Measurements from ENCODE around the gene TRAF3.

TRAF3 gene

GRCh38 chr14:102738373-102739189 lies 38.7 kb upstream of the TRAF3 start:
- Mint-ChIP-seq H3K4me3 (no peak overlapping the region), H3K4me1 (no peaks in the 10 kb centered on the region), H3K27me3 (no peaks in the 10 kb centered on the region), H3K27ac (no peak overlapping the region), H3K9me3 (peaks cover 2% of the 10 kb centered on the region), H3K36me3 (peaks cover 13% of the 10 kb centered on the region)
- DNase-seq (ENCODE audit: low spot score in 2 of 2) = no peak
- ATAC-seq (ENCODE audit: low read depth) = no peak

DNA sequence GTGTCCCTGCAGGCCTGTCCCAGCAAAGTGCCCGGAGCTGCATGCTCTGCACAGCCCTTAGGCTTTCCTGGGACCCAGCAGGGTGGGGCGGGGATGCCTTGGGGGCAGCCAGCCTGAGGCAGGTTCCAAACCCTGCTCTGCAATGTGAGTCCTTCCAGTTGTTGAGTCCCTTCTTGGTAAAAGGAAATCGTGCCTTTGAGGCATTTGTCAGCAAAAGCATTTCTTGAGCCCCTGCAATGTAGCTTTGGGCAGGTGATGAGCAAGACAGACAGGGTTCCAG lies 38.1 kb upstream of the TRAF3 start:
- DNase-seq (ENCODE audit: low spot score in 2 of 2) (no peak), ATAC-seq (ENCODE audit: low read depth) (no peak)
- peaks cover 2% of the 10 kb centered on the region for H3K9me3 Mint-ChIP-seq
- no peak overlapping the region for H3K27ac Mint-ChIP-seq
- H3K4me3 Mint-ChIP-seq = no peak overlapping the region
- H3K4me1 Mint-ChIP-seq = no peaks in the 10 kb centered on the region
- H3K36me3 Mint-ChIP-seq = peaks cover 12% of the 10 kb centered on the region
- no peaks in the 10 kb centered on the region for H3K27me3 Mint-ChIP-seq

- Mint-ChIP-seq H3K27ac (no peak overlapping the region), H3K36me3 (peaks cover 11% of the 10 kb centered on the region), H3K27me3 (no peaks in the 10 kb centered on the region), H3K9me3 (peaks cover 2% of the 10 kb centered on the region), H3K4me1 (no peaks in the 10 kb centered on the region), H3K4me3 (no peak overlapping the region)
- DNase-seq (ENCODE audit: low spot score in 2 of 2) (no peak), ATAC-seq (ENCODE audit: low read depth) (no peak)
These were observed 30.4 kb upstream of the TRAF3 start for GRCh38 chr14:102746634-102747438.

DNA sequence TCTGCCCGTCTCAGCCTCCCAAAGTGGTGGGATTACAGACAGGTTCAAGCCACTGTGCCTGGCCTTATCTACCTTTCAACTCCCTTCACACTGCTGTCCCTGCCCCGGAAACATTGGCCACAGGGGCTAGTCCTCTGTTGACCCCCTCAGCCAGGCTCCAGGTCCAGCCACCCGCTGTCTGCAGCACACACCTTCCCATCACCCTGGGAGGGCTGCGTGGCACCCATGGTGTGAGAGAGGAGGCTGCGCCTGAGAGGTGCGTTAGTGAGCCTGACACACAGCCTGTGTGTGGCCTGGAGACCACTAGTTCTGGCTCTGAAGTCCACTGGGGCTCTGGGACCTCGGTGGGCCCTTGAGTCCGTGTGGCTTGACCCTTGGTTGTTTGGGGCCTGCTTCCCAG lies 28.4 kb upstream of the TRAF3 start:
- Mint-ChIP-seq H3K36me3 (peaks cover 4% of the 10 kb centered on the region), H3K27me3 (no peaks in the 10 kb centered on the region), H3K4me1 (peaks cover 7% of the 10 kb centered on the region), H3K4me3 (no peak overlapping the region), H3K27ac (no peak overlapping the region), H3K9me3 (no peaks in the 10 kb centered on the region)
- ATAC-seq (ENCODE audit: low read depth) = no peak
- DNase-seq (ENCODE audit: low spot score in 2 of 2) = no peak

- ATAC-seq (ENCODE audit: low read depth) = no peak
- no peaks in the 10 kb centered on the region for H3K27me3 Mint-ChIP-seq
These were observed 27.6 kb upstream of the TRAF3 start for GRCh38 chr14:102749393-102750305.

GRCh38 chr14:102750376-102750775 lies 26.9 kb upstream of the TRAF3 start:
- Mint-ChIP-seq H3K4me1 (peaks cover 18% of the 10 kb centered on the region), H3K27me3 (no peaks in the 10 kb centered on the region), H3K36me3 (peaks cover 4% of the 10 kb centered on the region), H3K9me3 (no peaks in the 10 kb centered on the region), H3K27ac (no peak overlapping the region), H3K4me3 (no peak overlapping the region)
- ATAC-seq (ENCODE audit: low read depth) (no peak), DNase-seq (ENCODE audit: low spot score in 2 of 2) (no peak)

More at GRCh38 chr14:102749393-102750305, 27.6 kb upstream of the TRAF3 start:
- no peak overlapping the region for H3K27ac Mint-ChIP-seq
- H3K9me3 Mint-ChIP-seq = no peaks in the 10 kb centered on the region
- H3K4me3 Mint-ChIP-seq = no peak overlapping the region
- DNase-seq (ENCODE audit: low spot score in 2 of 2) = no peak
- H3K36me3 Mint-ChIP-seq = peaks cover 4% of the 10 kb centered on the region
- H3K4me1 Mint-ChIP-seq = peaks cover 14% of the 10 kb centered on the region

DNA sequence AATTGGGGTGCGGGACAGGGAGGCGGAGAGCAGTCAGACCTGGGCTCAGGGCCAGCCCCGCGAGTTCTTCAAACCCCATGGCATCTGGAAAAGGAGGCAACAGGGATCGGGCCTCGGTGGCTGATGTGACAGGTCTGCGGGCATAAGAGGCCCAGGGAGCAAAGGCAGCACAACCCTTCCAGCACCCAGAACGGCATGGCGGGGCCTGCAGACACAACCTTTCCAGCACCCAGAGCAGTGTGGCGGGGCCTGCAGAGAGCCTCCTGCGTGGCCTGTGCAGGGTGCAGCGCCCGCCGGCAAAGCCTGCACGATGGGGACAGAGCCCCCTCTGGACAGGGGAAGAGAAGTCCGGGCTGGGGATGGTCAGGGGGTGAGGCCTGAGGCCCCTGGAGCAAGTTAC lies 26.2 kb upstream of the TRAF3 start:
- no peak for ATAC-seq (ENCODE audit: low read depth)
- Mint-ChIP-seq H3K27ac (no peak overlapping the region), H3K36me3 (peaks cover 4% of the 10 kb centered on the region), H3K27me3 (no peaks in the 10 kb centered on the region), H3K4me1 (peaks cover 21% of the 10 kb centered on the region), H3K9me3 (no peaks in the 10 kb centered on the region), H3K4me3 (no peak overlapping the region)
- DNase-seq (ENCODE audit: low spot score in 2 of 2) = no peak

GRCh38 chr14:102752239-102752847 lies 24.9 kb upstream of the TRAF3 start:
- no peak for ATAC-seq (ENCODE audit: low read depth)
- H3K36me3 Mint-ChIP-seq = peaks cover 2% of the 10 kb centered on the region
- H3K27ac Mint-ChIP-seq = no peak overlapping the region
- H3K27me3 Mint-ChIP-seq = no peaks in the 10 kb centered on the region
- H3K9me3 Mint-ChIP-seq = no peaks in the 10 kb centered on the region
- H3K4me3 Mint-ChIP-seq = no peak overlapping the region
- DNase-seq (ENCODE audit: low spot score in 2 of 2) = no peak
- peaks cover 21% of the 10 kb centered on the region for H3K4me1 Mint-ChIP-seq

DNA sequence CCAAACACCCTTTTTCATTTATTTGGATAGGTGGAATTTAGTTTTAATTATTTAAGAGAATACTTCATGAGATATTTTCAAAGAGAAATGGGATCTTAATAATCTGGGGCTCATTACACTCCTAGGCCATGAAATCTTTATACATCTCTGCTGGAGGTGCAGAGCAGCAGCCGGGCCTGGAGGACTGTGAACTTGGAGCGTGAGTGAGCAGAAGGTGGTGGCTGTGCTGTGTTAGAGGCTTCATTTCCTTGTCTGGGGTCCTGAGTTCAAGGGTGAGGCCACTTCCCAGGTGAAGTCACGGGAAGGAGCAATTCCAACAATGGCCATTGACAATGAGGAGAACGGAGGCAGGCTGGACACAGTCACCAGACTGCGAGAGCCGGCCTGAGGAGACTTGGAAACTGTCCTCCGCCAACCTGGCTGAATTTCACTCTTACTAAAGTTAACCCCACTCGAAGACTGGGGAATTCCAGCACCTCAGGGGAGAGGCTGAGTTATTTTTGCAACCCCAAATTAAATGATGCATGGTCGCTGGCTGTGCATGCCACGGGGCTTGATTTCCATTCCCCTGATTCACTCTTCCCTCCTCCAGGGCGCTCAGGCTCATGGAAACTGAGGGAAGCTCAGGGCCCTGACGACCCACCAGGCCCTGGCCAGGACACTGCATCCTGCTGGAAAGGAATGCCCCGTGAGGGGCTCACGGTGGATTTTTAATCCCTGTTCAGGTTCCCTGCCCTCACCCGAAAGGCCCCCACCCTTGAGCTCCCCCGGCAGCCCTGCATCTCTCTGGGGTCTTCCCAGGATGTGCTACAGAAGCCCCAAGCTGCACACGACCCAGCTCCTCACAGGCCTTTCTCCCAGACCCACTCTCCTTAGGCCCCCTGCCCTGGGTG lies 22.6 kb upstream of the TRAF3 start:
- peaks cover 31% of the 10 kb centered on the region for H3K4me1 Mint-ChIP-seq
- no peaks in the 10 kb centered on the region for H3K27me3 Mint-ChIP-seq
- peak; percentile 87 for ATAC-seq (ENCODE audit: low read depth)
- H3K36me3 Mint-ChIP-seq = no peaks in the 10 kb centered on the region
- peak overlapping the region; percentile 43 for H3K4me3 Mint-ChIP-seq
- H3K27ac Mint-ChIP-seq = peak overlapping the region; percentile 63
- DNase-seq (ENCODE audit: low spot score in 2 of 2) = no peak
- H3K9me3 Mint-ChIP-seq = no peaks in the 10 kb centered on the region

- H3K4me1 Mint-ChIP-seq = peaks cover 31% of the 10 kb centered on the region
- H3K36me3 Mint-ChIP-seq = no peaks in the 10 kb centered on the region
- ATAC-seq (ENCODE audit: low read depth) (no peak), DNase-seq (ENCODE audit: low spot score in 2 of 2) (no peak)
- no peaks in the 10 kb centered on the region for H3K27me3 Mint-ChIP-seq
- H3K4me3 Mint-ChIP-seq = peak overlapping the region; percentile 34
- no peaks in the 10 kb centered on the region for H3K9me3 Mint-ChIP-seq
- H3K27ac Mint-ChIP-seq = peak overlapping the region; percentile 58
These were observed 19.6 kb upstream of the TRAF3 start for GRCh38 chr14:102757646-102758045.

DNA sequence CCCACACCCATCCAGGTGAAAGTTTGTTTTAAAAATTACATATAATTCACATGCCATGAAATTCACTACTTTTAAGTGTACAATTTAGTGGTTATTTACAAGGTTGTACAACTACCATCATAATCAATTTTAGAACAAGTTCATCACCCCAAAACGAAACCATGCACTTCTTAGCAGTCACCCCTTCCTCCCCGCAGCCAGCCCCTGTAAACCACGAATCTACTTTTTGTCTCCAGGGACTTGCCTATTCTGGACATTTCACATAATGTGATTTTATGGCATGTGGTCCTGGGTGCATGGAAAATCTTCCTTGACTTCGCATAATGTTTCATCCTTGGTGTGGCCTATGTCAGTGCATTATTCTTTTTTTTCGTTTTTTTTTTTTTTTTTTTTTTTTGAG lies 19.2 kb upstream of the TRAF3 start:
- Mint-ChIP-seq H3K4me3 (peak overlapping the region; percentile 34), H3K36me3 (no peaks in the 10 kb centered on the region), H3K9me3 (no peaks in the 10 kb centered on the region), H3K4me1 (peaks cover 31% of the 10 kb centered on the region), H3K27ac (peak overlapping the region; percentile 58), H3K27me3 (no peaks in the 10 kb centered on the region)
- DNase-seq (ENCODE audit: low spot score in 2 of 2) (no peak), ATAC-seq (ENCODE audit: low read depth) (no peak)

- Mint-ChIP-seq H3K36me3 (no peaks in the 10 kb centered on the region), H3K9me3 (no peaks in the 10 kb centered on the region)
- no peak for ATAC-seq (ENCODE audit: low read depth)
These were observed 17.6 kb upstream of the TRAF3 start for GRCh38 chr14:102759456-102760187.

More at GRCh38 chr14:102759456-102760187, 17.6 kb upstream of the TRAF3 start:
- Mint-ChIP-seq H3K4me3 (no peak overlapping the region), H3K27ac (no peak overlapping the region), H3K27me3 (no peaks in the 10 kb centered on the region), H3K4me1 (peaks cover 25% of the 10 kb centered on the region)
- no peak for DNase-seq (ENCODE audit: low spot score in 2 of 2)
